GM18499 (cell line): ENCODE measurements around the gene PAX5.

Source experiments
- ATAC-seq: cut with Tn5 transposase; IDR thresholded peaks from one replicate; pipeline ENCODE4 v1.9.1; 2021; ENCODE audit warnings: moderate number of reproducible peaks; ENCODE audit not compliant: insufficient read depth, unreplicated experiment

PAX5 gene

DNA sequence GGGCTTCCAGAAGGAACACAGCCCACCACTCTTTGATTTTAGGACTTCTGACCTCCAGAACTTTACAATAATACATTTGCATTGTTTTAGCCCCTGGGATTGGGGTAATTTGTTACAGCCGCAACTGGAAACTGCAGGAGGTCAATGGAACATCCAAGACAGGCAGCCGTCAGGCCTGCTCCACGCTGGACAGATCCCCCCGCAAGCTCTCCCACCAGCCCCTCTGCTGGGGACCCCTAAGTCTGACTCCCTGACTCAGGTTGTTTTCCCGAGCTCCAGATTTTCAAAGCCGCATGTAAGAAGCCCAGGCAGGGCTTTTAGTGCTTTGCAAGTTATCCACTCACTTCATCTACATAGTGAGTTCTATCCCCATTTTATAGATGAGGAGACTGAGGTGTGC lies 127.6 kb downstream of the PAX5 start:
- no peak for ATAC-seq

DNA sequence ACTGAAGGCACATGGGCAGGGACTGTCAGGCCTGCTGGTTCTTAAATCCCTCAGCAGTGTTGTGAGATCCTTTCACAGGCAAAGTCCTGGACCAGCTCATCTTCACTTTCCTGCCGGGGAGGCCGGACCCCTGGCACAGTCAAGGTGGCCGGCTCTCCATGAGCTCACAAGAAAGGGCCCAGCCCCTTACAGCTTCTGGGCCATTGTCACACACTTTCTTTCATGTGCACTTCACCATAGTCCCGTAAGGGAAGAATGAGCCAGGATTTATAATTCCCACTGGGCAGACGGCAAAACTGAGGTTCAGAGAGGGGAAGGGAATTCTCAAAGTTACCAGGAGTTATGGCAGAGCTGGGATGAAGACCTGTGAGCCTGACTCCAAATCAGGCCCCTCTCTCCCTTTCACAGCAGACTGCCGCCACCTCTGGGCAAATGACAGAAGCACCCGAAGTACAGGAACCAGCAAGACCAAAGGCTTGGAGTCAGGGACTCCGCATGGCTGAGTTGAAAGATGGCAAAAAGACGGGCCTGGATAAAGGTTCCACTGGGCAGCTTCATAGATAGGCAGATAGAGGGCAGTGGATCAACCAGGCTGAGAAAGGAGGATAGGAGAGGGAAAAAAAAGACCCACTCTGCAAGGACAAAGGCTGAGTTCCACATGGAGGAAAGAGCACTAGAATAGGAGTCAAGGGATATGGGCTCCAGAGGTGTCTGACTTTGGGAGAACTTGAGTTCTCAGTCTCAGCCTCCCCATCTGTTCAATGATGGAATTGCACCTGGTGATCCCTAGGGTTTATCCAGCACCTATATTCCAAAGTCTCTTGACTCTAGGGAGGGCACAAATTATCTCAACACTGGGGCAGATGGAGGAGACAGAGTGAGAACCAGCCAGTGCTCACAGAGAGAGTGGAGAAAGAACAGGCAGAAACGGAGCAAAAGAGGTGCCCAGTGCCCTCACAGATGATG lies 128.7 kb downstream of the PAX5 start:
- ATAC-seq = no peak

DNA sequence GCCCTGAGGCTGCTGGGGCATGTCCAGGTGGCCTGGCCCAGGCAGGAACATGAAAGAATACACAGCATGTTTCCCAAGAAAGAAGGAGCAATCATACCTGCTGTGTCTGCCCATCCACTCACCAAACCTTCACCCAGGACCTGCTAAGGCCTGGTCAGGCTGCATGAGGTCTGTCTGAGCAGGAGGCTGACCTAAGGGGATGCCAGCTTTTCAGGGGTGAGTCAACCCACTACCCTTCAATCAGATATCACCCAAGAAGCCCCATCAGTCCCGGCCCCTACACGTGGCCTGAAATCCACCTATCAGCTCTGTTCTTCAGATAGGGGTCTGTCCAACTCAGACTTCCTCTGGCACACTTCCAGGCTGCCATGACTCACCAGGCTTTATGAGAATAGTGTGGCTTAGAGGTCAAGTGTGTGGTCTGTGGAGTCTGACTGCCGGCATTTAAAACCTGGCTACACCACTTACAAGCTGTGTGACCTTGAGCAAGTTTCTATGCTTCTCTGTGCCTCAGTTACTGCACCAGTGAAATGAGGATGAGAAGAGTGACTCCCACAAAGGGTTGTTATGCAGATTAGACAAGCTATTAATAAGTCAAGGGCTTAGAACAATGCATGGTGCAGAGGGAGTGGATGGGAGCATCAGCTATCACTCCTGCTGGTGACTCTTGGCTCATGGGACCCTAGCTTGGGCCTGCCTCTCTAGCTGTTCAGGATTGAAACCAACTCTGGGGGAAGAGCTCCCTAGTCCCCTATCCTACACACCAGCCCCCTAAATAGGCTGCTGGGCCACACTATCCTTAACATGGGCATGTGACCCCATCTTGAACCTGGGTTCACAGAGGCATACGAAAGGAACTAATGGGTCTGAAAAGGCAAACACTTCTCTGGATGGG lies 130.3 kb downstream of the PAX5 start:
- ATAC-seq = peak; percentile 56

DNA sequence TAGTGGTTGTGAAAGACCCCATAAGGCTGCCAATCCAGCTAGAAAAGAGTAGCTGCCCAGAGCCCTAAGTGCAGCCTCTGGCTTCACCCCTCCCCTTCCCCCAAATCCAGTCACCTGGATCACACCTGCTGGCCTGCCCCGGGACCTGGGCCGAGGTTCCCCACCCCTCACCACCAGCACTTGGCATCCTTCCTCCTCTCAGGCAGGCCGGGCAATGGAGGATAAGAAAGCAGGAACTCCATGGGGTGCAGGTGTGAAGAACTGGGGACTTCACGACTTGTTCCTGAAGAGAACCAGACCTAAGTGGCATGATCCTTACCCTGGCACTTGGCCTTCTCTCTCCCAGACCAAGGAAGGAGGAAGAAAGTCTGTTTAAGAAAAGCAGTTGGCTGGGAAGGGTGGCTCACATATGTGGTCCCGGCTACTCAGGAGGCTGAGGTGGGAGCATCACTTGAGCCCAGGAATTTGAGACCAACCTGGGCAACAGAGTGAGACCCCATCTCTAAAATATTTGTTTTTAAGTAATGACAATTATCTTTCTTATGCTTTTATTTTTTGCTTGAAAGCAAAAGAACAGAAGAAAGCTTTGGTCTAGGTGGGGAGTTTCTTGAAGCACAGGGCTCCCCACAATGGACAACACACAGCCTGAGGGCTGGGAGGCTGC lies 131.1 kb downstream of the PAX5 start:
- ATAC-seq = no peak

DNA sequence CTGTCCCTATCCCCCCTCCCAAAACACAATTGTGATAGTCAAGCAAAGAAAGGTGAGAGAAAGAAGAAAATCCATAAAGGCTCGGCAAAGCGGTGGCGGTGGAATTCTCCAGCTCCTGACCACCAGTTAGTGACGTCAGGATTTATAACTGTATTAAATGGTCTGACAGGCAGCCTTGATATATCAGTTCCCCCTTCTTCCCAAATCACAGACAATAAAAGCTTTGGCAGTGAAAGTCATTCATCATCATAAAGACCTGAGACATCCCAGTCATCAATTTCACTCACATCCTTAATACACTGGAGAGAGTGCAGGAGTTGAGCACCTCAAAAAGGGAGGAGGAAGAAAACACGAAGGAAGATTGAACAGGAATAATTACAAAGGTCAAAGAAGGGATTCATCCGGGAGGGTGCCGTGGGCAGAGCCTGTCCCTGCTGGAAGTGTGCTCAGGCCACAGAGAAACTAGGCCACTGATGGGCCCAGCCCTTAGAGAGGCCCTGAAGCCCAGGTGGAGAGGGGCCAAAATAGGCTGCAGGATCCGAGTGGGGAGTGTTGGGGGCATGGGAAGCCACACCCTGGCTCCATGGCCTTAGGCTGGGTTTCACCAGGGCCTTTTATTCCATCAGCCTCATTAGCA lies 131.9 kb downstream of the PAX5 start:
- ATAC-seq = no peak

DNA sequence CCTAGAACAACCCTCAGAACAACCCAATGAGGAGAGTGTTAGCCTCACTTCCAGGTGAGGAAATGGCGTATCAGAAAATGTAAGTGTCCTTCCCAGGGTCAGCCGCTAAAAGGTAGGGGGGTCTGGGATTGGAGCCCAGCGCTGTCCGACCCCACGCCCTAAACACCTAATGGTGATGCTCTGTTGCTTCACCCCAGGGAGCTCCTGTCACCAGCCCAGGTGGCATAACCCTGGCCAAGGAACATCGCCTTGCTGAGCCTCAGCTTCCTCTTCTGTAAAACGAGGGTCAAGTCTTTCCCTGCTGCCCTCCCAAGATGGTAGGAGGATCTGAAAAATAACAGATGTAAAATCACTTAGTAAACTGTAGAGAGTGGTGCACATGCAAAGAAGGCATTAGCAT lies 132.5 kb downstream of the PAX5 start:
- no peak for ATAC-seq

DNA sequence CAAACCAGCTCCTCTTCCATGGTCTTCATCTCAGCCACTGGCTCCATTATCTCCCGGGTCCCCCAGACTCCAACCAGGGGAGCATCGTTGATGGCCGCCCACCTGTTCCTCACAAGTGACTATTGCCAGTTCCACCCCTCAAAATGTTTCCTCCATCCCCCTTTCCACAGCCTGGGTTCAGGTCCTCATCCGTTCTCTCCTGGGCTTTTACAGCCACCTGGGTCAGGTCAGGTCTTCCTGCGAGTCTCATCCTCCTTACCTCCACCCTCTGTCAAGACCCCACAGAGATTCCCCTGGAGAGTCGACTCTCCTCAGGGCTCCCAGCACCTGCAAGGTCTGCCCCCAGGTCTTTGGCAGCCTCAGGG lies 133.2 kb downstream of the PAX5 start:
- ATAC-seq = no peak

DNA sequence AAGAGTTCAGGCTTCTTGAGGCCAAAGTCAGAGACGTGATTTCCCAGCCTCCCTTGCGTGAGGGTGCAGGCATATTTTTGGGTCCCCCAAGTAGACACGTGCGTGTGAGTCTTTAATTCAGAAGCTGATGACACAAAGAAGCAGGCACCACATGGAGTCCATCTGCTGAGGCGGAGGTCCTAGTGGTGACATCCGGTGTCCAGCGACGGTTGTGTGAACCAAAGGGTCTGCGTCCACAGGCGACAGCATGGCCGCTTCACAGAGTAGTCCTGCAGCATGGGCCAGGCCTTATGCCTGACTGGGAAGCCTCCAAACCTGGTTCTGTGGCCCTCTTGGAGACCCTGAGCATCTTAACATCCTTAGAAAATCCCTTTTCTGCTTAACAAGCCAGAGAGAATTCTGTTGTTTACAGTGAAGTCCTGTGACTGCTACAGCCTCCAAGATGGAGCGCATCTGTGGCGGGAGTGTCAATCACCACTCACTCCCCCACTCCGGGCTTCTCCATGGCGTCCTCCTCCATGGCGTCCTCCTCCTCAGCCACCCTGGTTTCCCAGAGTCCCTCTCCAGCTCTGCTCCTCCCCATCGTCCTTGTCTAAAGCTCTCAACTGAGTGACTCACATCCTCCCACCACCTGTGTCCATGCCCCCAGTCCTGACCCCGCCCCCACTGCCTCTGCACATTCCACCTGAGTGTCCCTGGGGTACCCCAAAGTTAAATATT lies 133.8 kb downstream of the PAX5 start:
- no peak for ATAC-seq

DNA sequence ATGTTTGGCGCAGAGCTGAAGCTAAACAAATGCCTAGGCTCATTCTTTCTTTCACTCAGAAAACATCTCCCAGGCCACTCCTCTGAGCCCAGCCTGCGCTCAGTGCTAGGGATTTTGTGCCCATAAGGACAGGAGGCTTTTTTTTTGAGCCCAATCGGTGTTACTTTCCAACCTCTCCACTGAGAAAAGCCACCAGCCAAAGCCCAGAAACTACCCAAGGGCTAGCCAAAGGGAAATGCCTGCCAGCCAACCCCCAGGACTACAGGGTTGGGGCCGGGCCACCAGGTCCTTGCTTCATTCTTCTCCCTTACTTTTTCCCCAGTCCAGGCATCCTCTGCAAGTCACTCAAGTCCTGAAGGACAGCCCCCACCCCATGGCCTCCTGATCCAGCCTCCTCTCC lies 134.7 kb downstream of the PAX5 start:
- ATAC-seq = no peak

DNA sequence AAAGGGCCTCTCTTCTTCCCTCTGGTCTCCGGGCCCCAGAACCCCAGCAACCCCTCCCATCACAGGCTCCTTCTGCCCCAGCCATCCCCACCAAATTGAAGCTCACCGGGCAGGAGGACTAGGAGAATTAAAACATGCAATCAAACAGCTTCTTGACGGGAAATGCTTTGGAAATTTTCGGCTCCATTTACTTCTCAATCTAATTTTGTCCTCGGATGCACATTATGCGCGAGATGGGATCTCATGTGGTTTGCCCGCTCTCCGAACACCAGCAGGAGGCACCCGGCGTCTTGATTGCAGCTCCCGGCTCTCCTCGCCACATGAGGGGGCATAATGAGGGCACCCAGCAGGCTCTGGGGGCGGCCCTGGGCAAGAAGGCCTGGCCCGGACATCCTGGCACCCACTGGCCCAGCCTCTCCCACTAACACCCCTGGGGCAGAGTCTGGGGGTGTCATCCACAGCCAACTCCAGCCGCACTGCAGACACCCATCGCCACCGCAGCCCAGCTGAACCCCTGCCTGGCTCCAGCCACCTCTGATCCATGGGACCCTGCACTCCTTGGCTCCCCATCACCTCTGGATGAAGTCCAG lies 135.5 kb downstream of the PAX5 start:
- ATAC-seq = no peak

DNA sequence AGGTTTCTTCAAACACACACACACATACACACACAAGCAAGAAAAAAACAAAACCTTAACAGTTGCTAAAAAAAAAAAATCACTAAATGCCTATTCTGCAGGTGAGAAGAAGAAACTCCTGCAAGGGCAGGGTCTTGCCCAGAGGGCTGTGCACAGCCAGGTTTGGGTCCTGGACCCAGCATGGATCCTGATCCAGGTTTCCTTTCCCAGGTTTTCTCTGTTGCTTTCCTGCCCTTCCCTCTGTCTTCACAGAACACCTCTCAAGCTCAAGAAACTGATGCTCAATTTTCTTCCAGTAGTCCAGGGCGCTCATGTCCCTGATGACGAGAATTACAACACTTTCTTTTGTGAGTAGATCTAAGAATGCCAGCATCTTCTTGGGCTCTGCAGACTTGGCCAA lies 136.6 kb downstream of the PAX5 start:
- no peak for ATAC-seq

DNA sequence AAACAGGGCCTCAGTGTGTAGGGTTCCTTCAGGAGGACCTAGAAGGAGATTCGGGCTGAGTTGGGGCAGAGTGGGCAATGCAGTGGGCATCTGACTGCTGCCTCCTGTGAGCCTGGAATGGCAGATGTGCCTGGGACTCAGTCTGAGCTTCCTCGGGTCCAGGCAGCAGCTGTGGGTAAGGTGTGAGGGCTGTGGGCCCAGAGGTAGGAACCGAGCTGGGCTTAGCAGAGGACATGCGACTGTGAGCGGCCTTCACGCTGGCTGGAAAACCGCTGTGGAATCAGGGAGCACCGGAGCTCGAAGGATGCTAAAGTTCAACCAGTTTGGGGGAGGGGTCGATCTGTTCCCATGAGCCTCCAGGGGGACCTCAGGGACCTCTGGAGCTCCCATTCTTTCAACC lies 137.0 kb downstream of the PAX5 start:
- no peak for ATAC-seq

DNA sequence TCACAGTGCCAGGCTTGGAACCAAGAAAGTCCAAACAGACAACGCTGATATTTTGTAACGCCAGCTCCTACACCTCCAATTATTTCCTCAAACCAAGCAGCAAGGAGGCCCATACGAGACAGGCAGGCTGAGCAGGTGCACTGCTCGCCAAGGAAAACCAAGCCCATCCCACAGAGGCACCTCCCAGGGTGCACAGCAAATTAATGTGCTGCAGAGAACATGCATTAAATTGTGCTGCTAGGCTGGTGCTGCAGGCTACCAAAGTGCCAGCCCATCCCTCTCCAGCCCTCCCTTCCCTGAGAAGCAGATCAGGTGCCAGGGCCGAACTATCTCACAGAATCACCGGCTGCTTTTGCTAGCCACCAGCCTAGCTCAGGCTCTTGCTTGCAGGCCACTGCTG lies 137.8 kb downstream of the PAX5 start:
- no peak for ATAC-seq

DNA sequence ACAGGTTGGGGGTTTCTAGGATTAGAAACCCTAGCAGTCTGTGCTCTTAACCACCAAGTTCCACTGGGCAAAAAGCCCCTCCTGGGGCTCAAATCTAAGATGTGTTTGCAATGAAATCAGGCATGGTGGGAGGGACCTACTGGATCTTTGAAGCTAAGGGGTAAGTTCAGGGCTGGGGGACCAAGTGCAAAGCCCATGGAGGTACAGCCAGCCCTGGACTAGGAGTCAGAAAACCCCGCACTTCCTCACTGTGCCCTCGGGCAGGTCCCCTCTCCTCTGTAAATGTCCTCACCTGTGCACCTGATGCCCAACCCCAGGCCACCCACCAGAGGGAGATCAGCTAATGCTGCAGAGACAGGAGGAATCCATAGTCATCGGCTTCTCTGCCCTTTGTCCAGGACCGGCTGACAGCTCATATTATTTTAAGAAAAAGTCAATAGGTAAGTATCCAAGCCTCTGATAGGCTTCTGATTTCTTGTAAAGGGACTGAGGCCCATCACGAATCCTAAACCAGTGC lies 138.3 kb downstream of the PAX5 start:
- ATAC-seq = no peak

DNA sequence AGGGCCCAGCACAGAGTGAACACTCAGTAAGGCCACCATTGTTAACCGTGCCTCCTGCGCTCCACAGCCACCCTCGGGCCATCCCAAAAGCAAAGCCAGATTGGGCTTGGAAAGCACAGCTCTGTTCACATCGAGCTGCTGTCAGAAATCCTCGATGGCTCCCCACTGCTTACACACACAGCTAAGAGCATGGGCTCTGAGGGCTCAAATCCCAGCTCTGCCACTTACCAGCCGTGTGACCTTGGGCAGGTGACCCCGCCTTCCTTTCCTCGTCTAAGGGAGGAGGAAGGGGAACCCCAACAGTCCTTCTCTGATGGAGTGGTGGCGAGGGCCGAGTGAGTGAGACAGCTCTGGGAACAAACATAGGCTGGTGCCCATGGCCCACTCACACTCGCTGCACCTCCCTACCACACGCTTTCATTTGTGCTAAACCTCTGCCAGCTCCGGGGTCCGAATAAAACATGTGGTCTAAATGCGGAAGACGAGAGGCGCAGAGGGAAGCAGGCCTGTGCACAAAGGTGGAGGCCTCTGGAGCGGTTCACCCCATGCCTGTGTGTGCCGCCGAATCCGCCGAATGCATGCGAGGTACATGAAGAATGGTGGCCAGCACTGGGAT lies 139.3 kb downstream of the PAX5 start:
- no peak for ATAC-seq

DNA sequence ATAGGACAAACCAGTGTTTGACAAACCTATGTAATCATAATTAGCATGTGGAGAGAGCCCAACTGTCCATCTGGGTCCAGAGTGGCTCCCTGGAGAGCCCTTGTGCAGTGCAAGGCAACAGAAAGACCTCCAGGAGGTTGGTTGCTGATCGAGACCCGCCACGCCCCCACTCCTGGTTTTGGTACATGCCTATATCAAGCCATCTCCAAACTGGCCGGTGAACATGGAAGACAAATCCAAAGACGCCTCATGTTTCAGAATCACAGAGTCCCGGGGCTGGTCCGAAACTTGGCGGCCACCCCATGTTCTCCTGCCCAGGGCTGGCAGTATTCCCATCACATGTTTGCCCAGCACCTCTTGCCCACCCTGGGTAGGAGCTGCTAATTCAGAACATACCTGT lies 140.2 kb downstream of the PAX5 start:
- ATAC-seq = no peak

DNA sequence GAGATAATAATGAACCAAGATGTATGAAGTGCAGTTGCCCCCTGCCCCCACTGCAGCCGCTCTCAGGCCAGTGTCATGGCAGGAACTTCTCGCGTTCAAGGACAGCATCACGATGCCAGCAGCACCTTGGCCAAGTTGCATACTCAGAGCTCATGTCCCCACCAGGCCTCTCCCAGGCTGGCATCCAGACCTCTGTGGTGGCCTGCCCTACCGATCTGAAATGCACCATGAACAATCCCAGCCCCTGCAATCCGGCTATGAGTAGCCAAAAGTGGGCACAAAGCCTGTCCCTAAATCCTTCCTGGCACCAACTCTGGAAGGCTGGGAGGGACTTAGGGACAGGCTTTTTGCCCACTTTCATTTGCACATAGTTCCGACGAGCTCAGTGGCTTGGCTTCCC lies 140.9 kb downstream of the PAX5 start:
- no peak for ATAC-seq

DNA sequence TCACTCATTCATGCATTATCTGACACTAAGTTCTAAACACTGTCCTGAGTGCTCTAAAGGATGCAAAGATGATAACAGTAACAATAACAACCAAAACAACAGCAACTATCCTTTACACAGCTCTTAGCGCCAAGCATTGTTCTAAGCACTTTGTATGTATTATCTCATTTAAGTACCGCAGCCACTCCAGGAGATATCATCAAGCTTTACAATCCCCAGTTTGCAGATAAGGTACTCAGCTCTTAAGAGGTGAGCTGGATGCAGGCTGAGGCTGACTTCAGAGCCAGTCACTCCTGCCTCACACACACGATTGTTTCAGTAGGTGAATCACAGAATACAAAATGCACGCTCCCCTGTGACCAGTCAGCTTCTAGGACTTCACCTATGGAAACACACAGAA lies 141.8 kb downstream of the PAX5 start:
- no peak for ATAC-seq

DNA sequence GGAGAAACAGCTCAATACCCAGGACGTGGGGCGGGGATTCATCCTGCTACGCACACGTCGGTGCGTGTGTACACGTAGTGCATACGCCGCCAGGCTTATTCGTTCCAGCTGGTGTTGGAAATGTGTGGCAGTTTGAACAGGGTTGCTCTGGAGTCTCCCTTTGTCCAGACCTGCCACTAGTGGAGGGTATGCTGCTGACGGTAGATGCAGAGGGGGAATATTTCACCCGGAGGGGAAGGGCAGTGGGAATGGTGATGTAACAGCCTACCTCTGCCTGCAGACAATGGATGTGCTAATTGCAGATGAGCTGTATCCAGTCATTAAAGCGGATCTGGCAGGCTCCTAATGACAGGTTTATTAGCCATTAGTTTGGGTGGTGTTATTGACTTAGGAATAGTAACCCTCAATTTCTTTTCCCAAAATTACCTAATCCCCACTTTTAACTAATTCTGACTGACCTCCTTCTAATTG lies 142.7 kb downstream of the PAX5 start:
- ATAC-seq = no peak
